Fibroblast of the conjunctiva (primary cell): ENCODE data around the gene RNF212.
"Not testable (repeated sequence)": the region's sequence is repeated elsewhere in the genome, so short reads cannot be mapped to it uniquely, and the experiment has no call there.

Experiments
- DNase-seq: peaks from one replicate; pipeline ENCODE4 v3.0.0-alpha.2; 2010; ENCODE audit warnings: low read depth

Gene RNF212, protein sequence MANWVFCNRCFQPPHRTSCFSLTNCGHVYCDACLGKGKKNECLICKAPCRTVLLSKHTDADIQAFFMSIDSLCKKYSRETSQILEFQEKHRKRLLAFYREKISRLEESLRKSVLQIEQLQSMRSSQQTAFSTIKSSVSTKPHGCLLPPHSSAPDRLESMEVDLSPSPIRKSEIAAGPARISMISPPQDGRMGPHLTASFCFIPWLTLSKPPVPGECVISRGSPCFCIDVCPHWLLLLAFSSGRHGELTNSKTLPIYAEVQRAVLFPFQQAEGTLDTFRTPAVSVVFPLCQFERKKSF

DNA sequence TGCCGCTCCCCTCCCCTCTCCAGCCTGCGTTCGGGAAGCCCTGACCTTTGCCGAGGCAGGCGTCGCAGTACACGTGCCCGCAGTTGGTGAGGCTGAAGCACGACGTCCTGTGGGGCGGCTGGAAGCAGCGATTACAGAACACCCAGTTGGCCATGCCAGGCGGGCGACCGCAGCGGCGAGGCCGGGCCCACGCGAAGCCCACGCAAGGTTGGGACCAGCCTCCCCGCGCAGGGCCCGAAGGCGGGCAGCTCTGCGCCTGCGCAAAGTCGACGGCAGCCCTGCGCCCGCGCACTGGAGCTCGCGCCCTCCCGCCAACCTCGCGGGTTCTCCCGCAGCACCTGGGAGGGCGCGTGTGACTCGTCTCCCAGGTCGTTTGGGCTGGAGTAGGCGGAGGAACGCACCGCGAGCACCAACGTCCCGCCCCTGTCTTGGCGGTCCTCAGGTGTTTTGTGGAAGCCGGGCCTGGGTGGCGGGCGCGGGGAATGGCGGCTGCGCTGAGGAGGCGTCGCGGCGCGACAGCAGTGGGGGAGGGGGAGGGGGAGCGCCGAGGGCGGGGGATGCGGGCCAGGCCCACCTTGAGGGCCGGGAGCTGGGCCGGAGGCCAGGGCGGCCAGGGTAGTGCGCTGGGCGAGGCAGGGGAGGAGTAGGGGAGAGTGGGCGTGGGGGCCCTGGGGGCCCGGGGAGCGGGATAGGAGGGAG, at the start of gene RNF212:
TSS of gene RNF212 (minus strand) at position 254 of the 699 bp plus-strand sequence. CDS start at position 154, 100 bp downstream.
- no peak for DNase-seq

DNA sequence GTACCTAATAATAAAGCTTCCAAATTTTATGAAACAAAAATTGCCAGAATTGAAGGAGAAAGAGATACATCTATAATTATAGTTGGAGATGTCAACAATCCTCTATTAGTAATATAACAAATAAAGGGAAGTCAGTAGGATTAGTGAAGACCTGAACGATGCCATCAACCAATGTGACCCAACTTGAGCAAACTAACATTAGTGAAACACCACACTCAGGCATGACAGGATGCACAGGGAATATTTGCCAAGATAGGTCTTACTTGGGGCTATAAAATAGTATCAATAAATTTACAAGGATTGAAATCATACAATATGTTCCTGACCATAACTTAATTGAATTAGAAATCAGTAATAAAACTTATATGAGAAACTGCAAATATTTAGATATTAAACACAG, 47.0 kb upstream of the RNF212 start:
- no peak for DNase-seq

DNA sequence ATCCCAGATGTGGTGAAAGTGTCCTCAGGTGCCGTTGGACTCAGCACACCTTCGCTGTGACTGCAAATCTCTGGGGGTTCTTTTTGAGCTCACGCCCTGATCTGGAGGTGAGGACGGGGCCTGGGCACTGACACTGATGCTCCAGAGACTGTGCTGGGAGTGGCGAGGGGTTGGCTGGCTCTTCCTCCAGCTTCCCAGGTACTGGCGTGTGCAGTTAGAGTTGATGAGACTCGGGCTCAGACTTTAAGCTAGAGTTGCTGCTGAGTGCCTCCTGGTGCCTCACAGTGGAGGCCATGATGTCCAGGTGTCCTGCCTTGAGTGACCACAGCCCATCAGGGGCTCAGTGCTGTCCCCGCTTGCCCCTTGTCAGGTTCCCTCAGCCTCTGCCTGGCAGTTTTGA, 42.7 kb upstream of the RNF212 start:
- DNase-seq: no peak

DNA sequence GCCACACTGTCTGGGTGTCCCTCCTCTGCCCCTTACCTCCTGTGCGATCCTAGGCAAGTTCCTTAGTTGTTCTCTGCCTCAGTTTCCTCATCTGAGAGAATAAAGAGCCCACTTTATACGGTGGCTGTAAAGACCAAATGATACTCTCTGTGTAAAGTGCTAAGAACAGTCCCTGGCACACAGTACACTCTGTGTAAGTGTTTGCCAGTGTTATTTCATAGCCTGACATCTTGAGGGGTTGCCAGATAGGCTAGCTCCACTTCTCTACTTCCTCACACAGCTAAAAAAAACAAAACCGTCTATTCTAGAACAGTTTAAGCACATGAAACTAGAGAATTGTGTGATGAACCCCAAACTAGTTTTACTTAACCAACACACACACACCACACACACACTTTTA, 42.0 kb upstream of the RNF212 start:
- no peak for DNase-seq

DNA sequence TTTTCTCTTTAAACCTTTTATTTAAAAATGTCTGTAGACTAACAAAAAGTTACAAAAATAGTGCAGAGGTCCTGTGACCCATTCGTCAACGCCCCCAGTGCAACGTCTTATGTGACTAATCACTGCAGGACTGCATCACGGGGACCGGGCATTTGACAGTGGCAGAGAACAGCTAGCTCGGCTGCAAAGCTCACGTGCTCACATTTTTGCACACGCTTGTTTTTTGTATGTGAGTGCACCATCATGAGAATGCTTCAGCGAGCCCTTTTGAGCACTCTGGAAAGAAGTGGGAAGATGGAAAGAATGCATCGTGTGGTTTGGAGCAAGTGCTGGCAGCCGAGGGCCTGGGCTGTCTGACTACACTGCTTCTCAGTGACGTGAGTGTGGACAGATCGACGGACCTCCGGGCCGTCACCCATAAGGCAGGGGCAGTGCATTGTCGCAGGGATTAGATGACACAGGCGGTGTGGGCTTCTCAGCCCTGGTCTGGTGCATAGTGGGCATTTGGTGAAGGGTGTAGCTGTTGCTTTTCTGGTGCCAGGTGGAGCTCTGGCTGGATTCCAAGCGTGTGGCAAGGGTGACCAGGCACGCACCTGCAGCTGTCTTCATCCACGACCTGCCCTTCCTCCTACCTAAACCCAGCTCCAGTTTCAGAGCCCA, 41.3 kb upstream of the RNF212 start:
- no peak for DNase-seq

DNA sequence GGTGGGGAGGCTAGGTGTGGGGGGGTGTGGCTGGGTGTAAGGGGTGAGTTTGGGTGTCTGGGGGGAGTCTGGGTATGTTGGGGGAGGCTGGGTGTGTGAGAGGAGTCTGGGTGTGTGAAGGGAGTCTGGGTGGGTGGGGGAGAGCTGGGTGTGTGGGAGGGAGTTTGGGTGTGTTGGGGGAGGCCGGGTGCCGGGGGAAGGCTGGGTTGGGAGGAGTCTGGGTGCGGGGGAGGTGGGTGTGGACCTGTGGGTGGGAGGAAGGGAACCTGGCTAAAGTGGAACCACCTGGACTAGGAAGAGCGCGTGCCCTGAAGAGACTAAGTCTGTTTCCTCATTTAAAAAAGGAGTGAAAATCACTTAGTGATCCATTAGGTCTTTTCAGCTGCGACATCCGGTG, 40.8 kb upstream of the RNF212 start:
- no peak for DNase-seq

DNA sequence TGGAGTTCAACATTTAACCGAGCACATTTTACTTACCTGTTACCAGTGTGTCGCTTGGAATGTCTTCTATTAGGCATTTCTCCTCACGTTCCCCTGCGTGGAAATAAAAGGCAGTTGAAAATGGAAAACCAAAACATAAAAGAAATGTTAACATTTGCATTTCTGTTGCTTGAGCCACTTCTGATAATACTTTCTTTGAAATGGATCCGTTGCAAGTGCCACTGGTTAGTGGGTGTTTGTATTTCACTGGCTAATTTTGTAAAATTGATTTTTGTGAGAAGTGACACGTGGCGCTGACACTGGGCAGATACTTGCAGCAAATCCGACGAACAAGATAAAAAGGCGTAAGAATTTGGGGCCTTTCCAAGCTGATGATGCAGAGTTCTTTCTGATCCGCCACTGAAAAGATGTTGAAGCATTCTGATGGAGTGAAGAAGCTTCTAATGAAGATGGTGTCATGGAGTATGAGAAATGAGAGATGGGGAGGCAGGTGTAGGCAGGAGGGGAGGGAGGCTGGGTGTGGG, 40.3 kb upstream of the RNF212 start:
- DNase-seq: no peak

DNA sequence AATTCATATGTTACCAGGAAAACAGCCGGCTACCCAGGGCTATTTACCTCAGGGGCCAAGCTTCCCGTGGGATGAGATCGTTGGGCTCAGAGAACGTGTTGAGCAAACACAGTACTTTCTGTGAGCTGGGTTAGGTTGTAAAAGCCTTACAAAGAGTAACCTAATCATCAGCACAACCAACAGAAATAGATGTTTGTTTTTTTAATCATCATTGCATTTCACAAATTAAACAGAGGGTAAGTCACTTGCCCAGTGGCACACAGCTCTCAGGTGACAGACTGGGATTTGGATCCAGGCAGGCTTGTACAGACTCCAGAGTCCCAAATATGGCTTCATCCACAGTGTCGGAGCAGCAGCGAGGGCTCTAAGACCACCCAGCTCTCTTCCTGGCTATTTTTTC, 38.9 kb upstream of the RNF212 start:
- DNase-seq: no peak

DNA sequence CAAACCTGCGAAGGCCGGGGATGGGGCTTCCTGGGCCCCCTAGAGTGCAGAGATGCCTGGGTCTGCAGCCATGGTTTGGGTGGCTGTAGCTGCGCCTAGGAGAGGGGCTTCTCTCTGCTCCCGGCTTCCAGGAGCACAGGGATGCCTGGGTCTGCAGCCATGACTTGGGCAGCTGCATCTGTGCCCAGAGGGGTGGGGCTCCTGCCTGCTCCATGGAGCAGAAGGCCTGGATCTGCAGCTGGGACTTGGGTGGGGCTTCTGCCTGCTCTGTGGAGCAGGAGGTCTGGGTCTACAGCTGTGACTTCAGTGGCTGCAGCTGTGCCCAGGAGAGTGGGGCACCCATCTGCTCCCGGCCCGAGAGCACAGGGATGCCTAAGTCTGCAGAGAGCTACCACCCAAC, 38.2 kb upstream of the RNF212 start:
- no peak for DNase-seq

DNA sequence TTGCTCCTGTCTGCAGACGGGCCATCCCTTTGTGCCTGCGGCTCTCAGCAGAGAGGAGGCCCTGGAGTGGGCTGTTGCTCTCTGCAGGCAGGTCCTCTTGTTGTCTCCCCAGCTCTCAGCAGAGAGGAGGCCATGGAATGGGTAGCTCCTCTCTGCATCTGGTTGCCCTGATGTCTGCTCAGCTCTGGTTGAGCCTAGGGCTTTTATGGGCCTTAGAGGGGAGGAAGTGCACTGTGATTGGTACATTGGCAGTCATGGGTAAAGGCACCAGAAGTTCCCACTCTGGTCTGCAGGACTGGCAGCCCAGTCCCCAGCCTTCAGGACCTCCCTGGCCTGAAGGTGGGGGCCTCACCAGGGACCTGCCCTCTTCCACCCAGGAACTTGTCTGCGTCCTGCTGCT, 37.5 kb upstream of the RNF212 start:
- DNase-seq: no peak

DNA sequence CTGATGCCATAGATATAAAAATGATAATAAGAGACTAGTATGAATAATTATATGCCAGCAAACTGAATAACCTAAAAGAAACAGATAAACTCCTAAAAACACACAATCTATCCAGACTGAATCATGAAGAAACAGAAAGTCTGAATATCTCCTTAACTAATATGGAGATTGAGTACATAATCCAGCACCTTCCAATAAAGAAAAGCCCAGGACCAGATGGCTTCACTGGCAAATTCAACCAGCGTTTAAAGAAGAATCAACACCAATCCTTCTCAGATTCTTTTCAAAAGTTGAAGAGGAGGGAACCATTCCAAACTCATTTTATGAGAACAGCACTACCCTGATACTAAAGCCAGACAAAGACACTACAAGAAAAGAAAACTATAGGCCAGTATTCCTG, 26.5 kb upstream of the RNF212 start:
- no peak for DNase-seq

DNA sequence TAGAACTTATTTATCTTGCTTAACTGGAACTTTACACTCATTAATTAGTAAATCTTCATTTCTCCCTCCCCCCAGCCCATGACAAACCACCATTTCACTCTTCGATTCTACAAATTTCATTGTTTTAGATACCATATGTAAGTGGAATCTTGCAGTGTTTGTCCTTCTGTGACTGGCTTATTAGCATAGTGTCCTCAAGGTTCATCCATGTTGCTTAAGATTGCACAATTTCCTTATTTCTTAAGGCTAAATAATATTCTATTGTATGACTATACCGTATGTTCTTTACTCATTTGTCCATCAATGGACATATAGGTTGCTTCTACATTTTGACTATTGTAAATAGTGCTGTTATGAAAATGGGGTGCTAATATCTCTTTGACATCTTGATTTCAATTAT, 24.5 kb upstream of the RNF212 start:
- no peak for DNase-seq

DNA sequence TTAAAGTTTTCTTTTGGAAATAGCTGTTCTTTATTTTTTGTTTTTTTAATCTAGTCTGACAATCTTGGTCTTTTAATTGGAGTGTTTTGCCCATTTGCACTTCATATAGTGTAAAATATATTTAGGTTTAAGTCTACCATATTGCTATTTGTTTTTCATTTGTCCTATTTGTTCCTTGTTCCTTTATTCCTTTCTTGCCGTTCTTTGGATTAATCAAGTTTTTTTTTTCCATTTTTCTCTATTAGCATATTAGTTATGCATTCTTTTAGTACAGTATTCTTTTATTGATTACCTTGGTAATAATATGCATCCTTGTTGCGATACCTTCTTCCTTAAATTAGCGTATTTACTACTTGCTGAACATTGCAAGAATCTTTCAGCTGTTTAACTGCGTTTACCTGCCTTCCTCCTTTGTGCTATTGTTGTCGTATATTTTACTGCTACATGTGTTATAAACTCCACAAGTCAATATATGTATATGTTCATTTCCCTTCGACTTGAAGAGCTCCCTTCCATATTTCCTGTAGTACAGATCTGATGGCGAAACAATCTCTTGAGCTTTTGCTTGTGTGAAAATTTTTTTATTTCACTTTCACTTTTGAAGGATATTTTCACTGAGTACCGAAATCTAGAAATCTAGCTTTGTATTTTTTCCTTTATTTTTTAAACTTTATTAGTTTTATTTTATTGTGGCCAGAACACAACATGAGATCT, 23.9 kb upstream of the RNF212 start:
- DNase-seq: no peak

DNA sequence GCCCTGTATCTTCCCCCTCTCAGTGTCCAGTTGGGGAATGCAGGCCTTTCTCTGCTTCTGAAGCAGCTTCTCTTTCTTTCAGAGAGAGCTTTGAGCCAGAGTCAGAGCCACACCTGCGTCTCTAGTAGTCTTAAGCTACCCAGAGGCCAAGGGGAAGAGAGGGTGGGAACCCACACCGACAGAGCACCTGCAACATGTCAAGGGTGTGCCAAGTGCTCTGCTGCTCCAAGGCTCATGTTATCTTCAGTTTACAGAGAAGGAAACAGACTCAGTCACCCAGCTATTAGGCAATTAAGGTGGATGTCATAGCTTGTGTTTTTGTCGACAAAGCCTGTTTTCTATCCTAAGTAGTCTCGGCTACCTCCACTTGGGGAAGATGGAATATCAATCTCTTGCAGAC, 22.7 kb upstream of the RNF212 start:
- DNase-seq: no peak

DNA sequence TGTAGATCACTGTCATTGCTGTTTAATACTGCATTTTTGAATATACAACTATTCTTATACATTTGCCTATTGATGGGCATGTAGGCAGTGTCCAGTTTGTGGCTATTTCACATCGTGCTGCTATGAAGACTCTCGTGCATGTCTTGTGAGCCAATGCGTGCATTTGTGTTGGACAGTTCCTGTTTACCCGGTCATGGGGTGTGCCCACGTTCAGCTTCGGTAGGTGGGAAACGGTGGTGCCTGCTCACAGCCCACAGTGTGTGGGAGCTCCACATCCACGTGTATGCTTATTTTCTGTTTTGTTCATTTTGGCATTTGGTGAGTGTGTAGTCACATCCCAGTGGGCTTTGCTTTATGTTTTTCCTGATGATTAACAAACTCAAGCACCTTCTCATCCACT, 19.7 kb upstream of the RNF212 start:
- no peak for DNase-seq

DNA sequence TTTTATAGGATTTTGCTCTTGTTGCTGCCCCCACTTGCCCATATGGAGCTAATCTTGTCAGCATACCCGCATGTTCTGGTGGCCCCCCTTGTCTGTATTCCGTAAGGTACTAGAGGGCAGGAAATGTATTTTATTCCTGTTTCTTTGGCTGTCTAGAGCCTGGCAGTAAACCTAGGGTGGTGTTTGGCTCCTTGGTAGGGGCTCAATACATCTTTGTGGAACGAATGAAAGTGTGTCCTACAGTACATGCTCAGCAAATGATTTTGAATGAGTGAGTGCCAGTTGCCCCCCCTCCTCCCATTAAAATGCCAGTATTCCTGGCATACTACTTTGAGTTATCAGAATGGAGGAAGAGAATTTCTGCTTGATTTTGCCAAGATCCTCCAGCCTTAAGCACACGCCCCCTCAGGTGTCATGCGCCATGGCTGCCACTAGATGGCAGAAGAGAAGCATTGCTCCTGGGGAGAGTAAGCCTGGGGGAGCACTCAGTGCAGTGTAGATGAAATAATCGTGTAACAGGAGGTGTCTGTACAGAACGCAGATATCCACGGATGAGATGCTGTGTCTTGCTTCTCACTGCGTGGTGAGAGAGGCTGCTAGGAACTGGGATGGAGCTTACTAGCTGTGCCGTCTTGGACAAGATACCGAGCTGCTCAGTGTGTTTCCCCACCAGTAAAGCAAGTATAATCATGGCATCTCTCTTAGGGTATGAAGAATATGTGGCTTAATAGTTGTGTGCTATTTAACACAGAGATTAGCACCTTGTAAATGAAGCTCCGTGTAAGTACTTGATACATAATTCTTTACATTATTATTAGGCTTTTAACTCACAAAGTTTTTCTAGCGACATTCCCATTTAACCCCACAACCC, 17.2 kb upstream of the RNF212 start:
- DNase-seq: peak; percentile 76

DNA sequence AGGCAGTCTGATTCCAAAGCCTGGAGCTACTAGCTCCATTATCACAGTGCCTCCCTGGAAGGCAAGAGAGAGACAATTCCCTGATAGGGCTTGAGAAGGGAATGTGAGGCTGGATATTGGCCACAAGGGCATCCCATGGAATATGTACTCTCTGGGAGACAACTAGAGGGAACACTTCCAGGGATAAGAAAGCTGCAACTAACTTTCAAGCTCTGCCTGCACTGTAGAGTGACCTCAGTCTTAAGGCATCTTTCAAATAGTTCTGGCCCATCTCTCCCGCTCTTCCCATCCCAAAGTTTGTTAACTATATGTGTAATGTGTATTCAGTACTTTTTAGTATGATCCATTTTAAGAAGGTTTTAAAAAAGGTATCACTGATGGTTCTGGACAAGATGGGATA, 13.1 kb upstream of the RNF212 start:
- no peak for DNase-seq

DNA sequence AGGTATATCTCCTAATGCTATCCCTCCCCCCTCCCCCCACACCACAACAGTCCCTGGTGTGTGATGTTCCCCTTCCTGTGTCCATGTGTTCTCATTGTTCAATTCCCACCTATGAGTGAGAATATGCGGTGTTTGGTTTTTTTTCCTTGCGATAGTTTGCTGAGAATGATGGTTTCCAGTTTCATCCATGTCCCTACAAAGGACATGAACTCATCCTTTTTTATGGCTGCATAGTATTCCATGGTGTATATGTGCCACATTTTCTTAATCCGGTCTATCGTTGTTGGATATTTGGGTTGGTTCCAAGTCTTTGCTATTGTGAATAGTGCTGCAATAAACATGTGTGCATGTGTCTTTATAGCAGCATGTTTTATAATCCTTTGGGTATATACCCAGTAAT, 12.1 kb upstream of the RNF212 start:
- DNase-seq: not testable (repeated sequence)

DNA sequence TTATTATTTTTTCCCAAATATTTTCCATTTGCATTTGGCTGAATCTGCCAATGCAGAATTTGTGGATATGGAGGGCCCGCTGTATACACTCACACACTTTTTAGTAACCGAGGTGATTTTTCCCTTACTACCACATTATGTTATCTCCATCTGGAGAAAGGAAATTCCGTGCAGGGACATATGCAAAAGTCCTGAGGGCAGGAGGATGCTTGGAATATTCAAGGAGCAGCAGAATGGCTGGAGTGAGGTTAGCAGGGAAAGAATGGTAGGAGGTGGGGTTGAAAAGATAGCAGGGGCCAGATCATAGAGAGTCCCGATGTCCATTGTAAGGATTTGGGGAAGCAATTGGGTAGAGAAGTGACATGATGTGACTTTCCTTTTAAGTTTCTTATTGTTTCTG, 11.5 kb upstream of the RNF212 start:
- DNase-seq: no peak

DNA sequence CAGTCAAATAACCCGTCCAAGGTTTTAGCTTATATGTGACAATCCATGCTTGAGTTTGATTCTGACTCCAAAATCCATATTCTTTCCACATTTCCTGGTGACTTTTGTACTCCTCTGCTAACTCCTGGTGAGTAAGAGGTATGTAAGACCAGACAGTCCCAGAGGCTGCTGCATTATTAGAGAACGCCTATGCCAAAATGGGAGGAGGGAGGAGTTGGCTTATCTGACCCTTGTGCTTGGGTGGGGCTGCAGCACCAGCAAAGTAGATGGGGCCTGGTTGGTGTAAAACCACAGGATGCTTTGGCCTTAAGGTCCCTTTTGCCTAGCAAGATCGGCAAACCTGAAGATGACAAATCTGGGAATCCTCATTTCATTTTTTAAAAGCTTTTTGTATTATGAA, 9.1 kb upstream of the RNF212 start:
- no peak for DNase-seq

DNA sequence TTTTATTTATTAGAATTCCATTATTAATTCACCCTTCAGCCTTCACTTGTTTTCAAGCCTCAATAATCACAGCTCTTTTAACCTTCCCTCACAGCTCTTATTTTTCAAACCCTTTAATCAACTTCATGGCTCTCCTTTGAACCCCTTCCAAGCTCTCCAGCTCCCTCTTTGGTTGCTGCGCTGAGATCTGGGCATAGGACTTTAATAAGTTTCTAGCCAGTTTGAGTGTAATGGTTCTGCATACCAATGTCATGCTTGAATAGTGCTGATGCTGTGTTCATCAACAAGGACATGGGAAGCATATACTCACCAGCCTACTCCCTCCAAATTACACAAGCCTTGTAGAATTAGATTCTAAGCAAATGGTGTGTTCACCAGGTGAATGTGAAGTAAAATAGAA, 3.5 kb upstream of the RNF212 start:
- no peak for DNase-seq
